Neural crest cell (in vitro differentiated cells): ENCODE measurements around the gene SERPINB8. TPM values are rescaled to one million over a fixed set of nuclear protein-coding genes. Genes with fewer than 3 reads are reported as not detected.

Experiments
- DNase-seq: peaks from one replicate; pipeline ENCODE4 v3.0.0; 2021; ENCODE audit warnings: low read depth, mixed read lengths, low spot score
- H3K27ac Mint-ChIP-seq: one replicate; pipeline ENCODE4 v1.8.0; 2021; ENCODE audit warnings: mild to moderate bottlenecking, mixed read lengths; ENCODE audit not compliant: unreplicated experiment
- H3K27me3 Mint-ChIP-seq: 2 replicates; pipeline ENCODE4 v1.8.0; 2021; ENCODE audit warnings: low read depth, mild to moderate bottlenecking, mixed read lengths
- H3K36me3 Mint-ChIP-seq: 2 replicates; pipeline ENCODE4 v1.8.0; 2021; ENCODE audit warnings: low read depth, mild to moderate bottlenecking, mixed read lengths
- H3K4me1 Mint-ChIP-seq: 2 replicates; pipeline ENCODE4 v1.8.0; 2021; ENCODE audit warnings: mixed read lengths
- H3K4me3 Mint-ChIP-seq: one replicate; pipeline ENCODE4 v1.8.0; 2021; ENCODE audit warnings: mild to moderate bottlenecking, mixed read lengths
- H3K9me3 Mint-ChIP-seq: 2 replicates; pipeline ENCODE4 v1.8.0; 2021; ENCODE audit warnings: mixed read lengths
- CTCF ChIP-seq: fragments of 200-600 bp; sonication (generic); conservative IDR thresholded peaks from 2 replicates; pipeline ENCODE4 v1.5.0; 2021; ENCODE audit warnings: antibody characterized with exemption, mild to moderate bottlenecking
- total RNA-seq: library from RNA; stranded (reverse); gene quantifications from 2 replicates; pipeline ENCODE4 v1.2.1, GENCODE V29; 2021

Gene SERPINB8
- total RNA-seq, 1 donor from 2014 or later: 3.7 TPM

- peaks cover 19% of the 10 kb centered on the region for H3K4me1 Mint-ChIP-seq
- no peaks in the 10 kb centered on the region for H3K27me3 Mint-ChIP-seq
- no peaks in the 10 kb centered on the region for H3K36me3 Mint-ChIP-seq
Observed at GRCh38 chr18:63975628-63976027, 5.7 kb downstream of the SERPINB8 start.

DNA sequence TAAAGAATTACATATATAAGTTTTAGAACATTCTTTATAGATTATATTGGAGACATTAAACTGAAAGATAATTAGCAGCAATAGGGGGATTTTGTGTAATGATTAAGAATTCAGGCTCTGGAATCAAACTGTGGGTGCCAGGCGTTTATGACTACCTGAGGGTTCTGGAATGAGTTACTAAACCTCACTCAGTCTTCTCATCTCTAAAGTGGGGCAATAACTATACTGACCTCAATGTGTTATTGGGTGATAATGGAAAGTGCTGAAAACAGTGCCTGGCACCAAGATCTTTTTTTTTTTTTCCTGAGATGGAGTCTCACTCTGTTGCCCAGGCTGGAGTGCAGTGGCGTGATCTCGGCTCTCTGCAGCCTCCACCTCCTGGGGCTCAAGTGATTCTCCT lies 7.2 kb downstream of the SERPINB8 start:
- no peak overlapping the region for H3K4me3 Mint-ChIP-seq
- no peaks in the 10 kb centered on the region for H3K27me3 Mint-ChIP-seq
- no peak for DNase-seq
- H3K9me3 Mint-ChIP-seq: no peaks in the 10 kb centered on the region
- no peaks in the 10 kb centered on the region for H3K36me3 Mint-ChIP-seq
- H3K4me1 Mint-ChIP-seq: peaks cover 9% of the 10 kb centered on the region
- H3K27ac Mint-ChIP-seq: no peak overlapping the region
- TF ChIP-seq CTCF: no peak

More at GRCh38 chr18:63975628-63976027, 5.7 kb downstream of the SERPINB8 start:
- H3K4me3 Mint-ChIP-seq: no peak overlapping the region
- DNase-seq: no peak
- TF ChIP-seq CTCF: no peak
- H3K9me3 Mint-ChIP-seq: no peaks in the 10 kb centered on the region
- H3K27ac Mint-ChIP-seq: no peak overlapping the region

DNA sequence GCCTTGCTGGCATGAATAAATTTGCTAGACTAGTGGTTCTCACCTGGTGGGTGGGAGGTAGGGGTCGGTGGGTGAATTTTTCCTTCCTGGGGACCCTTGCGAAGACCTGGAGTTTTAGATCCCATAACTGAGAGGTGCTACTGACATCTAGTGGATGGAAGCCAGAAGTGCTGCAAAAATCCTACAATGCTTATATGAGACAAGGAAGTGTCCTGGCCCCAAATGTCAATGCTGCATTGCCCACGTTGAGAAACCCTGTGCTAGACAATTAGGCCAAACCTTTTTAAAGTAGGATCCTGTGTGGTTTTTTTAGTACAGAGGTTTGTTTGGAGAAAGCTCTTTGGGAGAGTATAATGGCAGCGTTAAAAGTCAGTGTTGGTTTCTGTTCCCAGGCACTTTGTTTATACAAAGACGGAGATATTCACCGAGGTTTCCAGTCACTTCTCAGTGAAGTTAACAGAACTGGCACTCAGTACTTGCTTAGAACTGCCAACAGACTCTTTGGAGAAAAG lies 9.6 kb downstream of the SERPINB8 start:
- H3K27me3 Mint-ChIP-seq: no peaks in the 10 kb centered on the region
- H3K4me1 Mint-ChIP-seq: peaks cover 9% of the 10 kb centered on the region
- no peaks in the 10 kb centered on the region for H3K9me3 Mint-ChIP-seq
- no peak overlapping the region for H3K4me3 Mint-ChIP-seq
- H3K27ac Mint-ChIP-seq: no peak overlapping the region
- peak; percentile 89 for TF ChIP-seq CTCF
- no peaks in the 10 kb centered on the region for H3K36me3 Mint-ChIP-seq
- DNase-seq: peak; percentile 45

- TF ChIP-seq CTCF: no peak
- DNase-seq: no peak
- H3K9me3 Mint-ChIP-seq: no peaks in the 10 kb centered on the region
- H3K27ac Mint-ChIP-seq: no peak overlapping the region
- H3K27me3 Mint-ChIP-seq: no peaks in the 10 kb centered on the region
- H3K4me3 Mint-ChIP-seq: no peak overlapping the region
- no peaks in the 10 kb centered on the region for H3K36me3 Mint-ChIP-seq
- H3K4me1 Mint-ChIP-seq: peaks cover 9% of the 10 kb centered on the region
Observed at GRCh38 chr18:63980027-63980426, 10.1 kb downstream of the SERPINB8 start.

- Mint-ChIP-seq H3K27me3 (no peaks in the 10 kb centered on the region), H3K36me3 (no peaks in the 10 kb centered on the region), H3K4me1 (peaks cover 9% of the 10 kb centered on the region), H3K9me3 (no peaks in the 10 kb centered on the region), H3K4me3 (no peak overlapping the region), H3K27ac (no peak overlapping the region)
- no peak for TF ChIP-seq CTCF
- no peak for DNase-seq
Observed at GRCh38 chr18:63980896-63981460, 11.1 kb downstream of the SERPINB8 start.
